ENCODE data around the gene ABCC11.
"Not testable (repeated sequence)": the region's sequence is repeated elsewhere in the genome, so short reads cannot be mapped to it uniquely, and the experiment has no call there.

ABCC11 gene

DNA sequence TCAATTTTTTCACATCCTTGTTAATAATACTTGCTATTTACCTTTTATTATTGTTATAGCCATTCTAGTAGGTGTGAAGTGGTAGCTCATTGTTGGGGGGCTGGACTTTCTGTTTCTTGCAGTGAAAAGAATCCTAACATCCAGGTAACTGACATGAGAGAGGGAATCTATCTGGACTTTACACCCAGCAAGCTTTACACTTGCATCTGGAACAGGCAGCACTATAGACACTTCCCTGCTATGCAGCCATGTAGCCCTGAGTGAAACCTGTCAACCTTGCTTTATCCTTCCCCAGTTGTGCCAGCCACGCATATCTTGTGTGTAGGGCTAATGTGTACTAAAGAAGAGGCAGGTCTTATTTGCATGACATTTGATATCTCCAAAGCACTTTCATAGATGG, 74.7 kb downstream of the ABCC11 start:
- H3K4me3 ChIP-seq (ENCODE audit: low read depth, low read length) = no peak overlapping the region
- TF ChIP-seq, protein P1, sequence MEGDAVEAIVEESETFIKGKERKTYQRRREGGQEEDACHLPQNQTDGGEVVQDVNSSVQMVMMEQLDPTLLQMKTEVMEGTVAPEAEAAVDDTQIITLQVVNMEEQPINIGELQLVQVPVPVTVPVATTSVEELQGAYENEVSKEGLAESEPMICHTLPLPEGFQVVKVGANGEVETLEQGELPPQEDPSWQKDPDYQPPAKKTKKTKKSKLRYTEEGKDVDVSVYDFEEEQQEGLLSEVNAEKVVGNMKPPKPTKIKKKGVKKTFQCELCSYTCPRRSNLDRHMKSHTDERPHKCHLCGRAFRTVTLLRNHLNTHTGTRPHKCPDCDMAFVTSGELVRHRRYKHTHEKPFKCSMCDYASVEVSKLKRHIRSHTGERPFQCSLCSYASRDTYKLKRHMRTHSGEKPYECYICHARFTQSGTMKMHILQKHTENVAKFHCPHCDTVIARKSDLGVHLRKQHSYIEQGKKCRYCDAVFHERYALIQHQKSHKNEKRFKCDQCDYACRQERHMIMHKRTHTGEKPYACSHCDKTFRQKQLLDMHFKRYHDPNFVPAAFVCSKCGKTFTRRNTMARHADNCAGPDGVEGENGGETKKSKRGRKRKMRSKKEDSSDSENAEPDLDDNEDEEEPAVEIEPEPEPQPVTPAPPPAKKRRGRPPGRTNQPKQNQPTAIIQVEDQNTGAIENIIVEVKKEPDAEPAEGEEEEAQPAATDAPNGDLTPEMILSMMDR (IDR thresholded peaks at IDR 0.05; ENCODE audit: low read depth, low read length) = no peak

DNA sequence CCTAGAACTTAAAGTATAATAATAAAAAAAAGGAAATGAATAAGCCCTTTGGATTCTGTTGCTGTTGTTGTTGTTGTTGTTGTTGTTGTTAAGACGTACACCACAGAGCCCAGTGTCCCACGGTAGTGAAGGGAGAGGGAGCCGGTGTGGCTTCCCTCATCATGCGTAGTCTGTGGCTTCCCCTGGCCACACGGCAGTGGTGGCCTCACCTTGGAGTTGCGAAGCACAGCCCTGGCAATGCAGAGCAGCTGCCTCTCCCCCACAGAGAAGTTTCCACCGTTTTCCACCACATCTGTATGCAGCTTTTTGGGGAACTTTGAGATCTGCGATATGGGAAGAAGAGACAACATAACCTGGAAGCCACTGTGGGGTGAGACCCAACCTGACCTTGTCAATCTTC, 77.4 kb downstream of the ABCC11 start:
- H3K4me3 ChIP-seq (ENCODE audit: low read depth, low read length) = no peak overlapping the region

DNA sequence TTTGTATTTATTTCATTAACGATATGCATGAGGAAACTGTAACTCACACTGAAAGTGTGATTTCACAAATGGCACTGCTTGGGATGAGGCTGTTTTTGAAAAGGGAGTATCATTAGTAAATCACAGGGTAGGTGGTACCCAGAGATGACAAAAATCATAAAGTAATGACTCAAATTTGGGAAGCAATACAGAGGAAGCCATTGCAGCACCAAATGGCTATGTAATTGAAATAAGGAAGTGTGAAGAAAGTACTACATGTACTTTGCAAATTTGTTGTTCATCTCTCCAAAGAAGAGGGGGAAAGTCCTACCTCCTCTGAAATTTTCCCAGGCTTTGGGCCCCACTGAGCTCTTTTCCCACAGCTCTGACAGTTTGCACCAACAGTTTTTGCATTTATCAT, 79.3 kb downstream of the ABCC11 start:
- TF ChIP-seq, protein P1 (IDR thresholded peaks at IDR 0.05; ENCODE audit: low read depth, low read length) = no peak
- no peak overlapping the region for H3K4me3 ChIP-seq (ENCODE audit: low read depth, low read length)

More for the DNA sequence above, 77.4 kb downstream of the ABCC11 start:
- TF ChIP-seq, protein P1 (IDR thresholded peaks at IDR 0.05; ENCODE audit: low read depth, low read length) = no peak

DNA sequence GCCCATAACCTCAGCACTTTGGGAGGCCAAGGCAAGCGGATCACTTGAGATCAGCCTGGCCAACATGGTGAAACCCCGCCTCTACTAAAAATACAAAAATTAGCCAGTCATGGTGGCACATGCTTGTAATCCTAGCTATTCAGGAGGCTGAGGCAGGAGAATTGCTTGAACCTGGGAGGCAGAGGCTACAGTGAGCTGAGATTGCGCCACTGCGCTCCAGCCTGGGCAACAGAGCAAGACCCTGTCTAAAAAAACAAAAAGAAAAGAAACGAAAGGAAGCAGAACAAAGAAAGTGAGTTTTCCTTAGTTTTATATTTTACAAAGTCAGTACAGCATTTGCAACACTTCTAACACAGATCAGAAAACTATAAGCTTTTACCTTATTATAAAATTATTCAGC, 80.7 kb downstream of the ABCC11 start:
- not testable (repeated sequence) for H3K4me3 ChIP-seq (ENCODE audit: low read depth, low read length)

DNA sequence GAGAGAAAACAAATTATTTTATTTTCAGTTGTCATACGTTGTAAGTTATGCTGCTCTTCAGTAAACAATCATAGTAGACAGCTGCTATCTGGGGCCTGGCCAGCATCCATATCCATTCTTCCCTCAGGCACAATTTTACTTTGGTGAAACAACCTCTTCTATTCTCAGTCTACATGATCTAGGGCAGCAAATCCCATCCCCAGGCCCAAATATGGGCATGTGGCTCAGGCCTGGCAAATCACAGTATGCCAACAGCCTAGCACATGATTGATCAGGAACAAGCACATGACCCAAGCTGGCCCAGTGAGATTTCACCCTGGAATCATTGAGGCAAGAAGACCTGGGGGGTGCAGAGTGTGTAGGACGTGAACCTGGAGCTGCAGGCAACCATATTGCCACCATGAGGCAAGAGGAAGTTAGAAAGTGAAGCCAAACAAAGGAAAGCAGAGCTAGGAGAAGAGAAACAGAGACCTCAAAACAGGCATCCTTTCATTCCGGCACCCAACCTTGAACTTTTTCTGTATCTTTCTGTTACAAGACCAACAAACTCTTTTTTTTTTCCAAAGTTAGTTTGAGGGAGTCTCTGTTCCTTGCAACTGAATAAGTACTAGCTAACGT, 81.3 kb downstream of the ABCC11 start:
- TF ChIP-seq, protein P1 (IDR thresholded peaks at IDR 0.05; ENCODE audit: low read depth, low read length) = no peak
- no peak overlapping the region for H3K4me3 ChIP-seq (ENCODE audit: low read depth, low read length)

DNA sequence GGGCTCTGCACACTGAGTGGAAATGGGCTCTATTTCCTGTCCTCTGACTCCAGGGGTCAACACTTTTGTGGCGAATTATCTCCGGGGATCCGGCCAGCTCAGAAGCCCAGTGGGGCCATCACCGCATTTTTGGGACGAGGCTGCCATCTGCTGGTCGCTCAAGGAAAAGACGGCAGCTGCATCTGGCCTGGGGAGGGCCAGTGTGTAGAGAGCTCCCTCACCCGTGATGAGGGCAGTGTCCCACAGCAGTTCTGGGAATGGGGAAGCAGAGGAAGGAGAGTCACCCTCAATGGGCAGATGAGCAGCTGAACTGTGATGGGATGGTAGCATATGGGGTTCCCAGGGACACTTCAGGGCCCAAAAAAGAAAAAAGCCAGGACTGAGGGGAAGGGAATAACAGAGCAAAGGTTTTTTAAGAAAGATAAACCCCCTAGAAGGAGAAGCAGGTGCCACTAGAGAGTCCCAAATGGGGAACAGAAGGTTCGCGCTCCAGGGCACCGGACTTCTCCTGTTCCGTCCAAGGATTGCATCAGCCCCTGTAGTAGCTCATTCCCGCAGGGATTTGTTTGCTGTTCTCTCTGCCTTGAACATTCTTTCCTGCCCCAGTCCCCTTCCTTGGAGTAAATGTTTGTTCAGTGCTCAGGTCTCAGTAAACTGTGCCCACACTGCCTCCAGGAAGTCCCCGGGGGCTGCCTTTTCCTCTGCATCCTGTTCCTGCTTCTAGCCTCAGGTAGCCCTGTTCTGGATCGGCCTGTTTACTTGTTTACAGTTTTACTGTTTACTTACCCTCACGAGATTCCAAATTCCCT, 82.2 kb downstream of the ABCC11 start:
- TF ChIP-seq, protein P1 (IDR thresholded peaks at IDR 0.05; ENCODE audit: low read depth, low read length) = peak; percentile 68
- no peak overlapping the region for H3K4me3 ChIP-seq (ENCODE audit: low read depth, low read length)

DNA sequence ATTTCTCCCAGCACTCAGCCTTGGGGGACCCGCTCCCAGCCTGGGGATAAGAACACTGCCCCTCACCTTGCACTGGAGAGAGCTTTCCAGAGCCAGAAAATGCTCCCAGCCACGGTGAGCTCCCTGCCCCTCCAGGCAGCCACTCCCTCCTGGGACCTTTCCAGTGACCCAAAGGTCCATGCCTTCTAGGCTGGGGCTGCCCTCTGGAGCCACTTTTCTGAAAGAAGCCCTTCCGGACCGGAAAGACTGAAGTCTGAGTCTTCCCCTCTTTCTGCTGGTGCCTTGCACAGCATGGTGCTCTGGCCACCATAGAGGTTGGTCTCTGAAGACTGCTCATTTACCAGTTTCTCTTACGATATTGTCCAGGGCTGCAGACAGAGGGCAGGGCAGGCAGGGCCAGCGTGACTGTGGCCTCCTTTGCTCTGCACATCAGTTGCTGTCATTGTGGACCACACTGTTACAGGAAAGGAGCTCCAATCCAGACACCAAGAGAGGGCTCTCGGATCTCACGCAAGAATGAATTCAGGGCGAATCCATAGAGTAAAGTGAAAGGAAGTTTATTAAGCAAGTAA, 84.4 kb downstream of the ABCC11 start:
- TF ChIP-seq, protein P1 (IDR thresholded peaks at IDR 0.05; ENCODE audit: low read depth, low read length) = no peak
- no peak overlapping the region for H3K4me3 ChIP-seq (ENCODE audit: low read depth, low read length)
